ENCODE measurements around the gene MLX.

MLX gene

DNA sequence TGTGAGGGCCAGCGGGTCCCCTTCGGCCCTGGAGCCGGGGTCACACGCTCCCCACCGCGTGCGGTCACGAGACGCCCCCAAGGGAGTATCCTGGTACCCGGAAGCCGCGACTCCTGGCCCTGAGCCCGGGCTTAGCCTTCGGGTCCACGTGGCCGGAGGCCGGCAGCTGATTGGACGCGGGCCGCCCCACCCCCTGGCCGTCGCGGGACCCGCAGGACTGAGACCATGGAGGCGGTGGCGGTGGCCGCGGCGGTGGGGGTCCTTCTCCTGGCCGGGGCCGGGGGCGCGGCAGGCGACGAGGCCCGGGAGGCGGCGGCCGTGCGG lies 30.9 kb upstream of the MLX start, which contains the start of gene NAGLU:
TSS of gene NAGLU (plus strand) at position 194 of the 324 bp plus-strand sequence. CDS start at position 226, 32 bp downstream.
- TF ChIP-seq POLR2AphosphoS5 (IDR thresholded peaks at IDR 0.05; ENCODE audit: low read depth, low read length): peak; percentile 68
- TF ChIP-seq TAF1 (IDR thresholded peaks at IDR 0.05; ENCODE audit: borderline replicate concordance, insufficient read depth, low read length): 0 out of 2 replicates have a peak, but pooled peaks have one; percentile 54
- peak; percentile 74; the same call in 1 of the 2 replicates for TF ChIP-seq SIN3A (IDR thresholded peaks at IDR 0.05; ENCODE audit: borderline replicate concordance, insufficient read depth, low read length)
- TF ChIP-seq, protein P1, sequence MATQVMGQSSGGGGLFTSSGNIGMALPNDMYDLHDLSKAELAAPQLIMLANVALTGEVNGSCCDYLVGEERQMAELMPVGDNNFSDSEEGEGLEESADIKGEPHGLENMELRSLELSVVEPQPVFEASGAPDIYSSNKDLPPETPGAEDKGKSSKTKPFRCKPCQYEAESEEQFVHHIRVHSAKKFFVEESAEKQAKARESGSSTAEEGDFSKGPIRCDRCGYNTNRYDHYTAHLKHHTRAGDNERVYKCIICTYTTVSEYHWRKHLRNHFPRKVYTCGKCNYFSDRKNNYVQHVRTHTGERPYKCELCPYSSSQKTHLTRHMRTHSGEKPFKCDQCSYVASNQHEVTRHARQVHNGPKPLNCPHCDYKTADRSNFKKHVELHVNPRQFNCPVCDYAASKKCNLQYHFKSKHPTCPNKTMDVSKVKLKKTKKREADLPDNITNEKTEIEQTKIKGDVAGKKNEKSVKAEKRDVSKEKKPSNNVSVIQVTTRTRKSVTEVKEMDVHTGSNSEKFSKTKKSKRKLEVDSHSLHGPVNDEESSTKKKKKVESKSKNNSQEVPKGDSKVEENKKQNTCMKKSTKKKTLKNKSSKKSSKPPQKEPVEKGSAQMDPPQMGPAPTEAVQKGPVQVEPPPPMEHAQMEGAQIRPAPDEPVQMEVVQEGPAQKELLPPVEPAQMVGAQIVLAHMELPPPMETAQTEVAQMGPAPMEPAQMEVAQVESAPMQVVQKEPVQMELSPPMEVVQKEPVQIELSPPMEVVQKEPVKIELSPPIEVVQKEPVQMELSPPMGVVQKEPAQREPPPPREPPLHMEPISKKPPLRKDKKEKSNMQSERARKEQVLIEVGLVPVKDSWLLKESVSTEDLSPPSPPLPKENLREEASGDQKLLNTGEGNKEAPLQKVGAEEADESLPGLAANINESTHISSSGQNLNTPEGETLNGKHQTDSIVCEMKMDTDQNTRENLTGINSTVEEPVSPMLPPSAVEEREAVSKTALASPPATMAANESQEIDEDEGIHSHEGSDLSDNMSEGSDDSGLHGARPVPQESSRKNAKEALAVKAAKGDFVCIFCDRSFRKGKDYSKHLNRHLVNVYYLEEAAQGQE (IDR thresholded peaks at IDR 0.05; ENCODE audit: insufficient read depth in 1 of 2, low read depth in 2 of 2, low read length in 2 of 2): 0 out of 4 replicates have a peak, but pooled peaks of 1 of the 2 experiments have one; percentile 42
- TF ChIP-seq FOXP2 (optimal IDR thresholded peaks at IDR 0.05; ENCODE audit: borderline replicate concordance, extremely low read depth, extremely low read length, insufficient read depth): peak; percentile 85

DNA sequence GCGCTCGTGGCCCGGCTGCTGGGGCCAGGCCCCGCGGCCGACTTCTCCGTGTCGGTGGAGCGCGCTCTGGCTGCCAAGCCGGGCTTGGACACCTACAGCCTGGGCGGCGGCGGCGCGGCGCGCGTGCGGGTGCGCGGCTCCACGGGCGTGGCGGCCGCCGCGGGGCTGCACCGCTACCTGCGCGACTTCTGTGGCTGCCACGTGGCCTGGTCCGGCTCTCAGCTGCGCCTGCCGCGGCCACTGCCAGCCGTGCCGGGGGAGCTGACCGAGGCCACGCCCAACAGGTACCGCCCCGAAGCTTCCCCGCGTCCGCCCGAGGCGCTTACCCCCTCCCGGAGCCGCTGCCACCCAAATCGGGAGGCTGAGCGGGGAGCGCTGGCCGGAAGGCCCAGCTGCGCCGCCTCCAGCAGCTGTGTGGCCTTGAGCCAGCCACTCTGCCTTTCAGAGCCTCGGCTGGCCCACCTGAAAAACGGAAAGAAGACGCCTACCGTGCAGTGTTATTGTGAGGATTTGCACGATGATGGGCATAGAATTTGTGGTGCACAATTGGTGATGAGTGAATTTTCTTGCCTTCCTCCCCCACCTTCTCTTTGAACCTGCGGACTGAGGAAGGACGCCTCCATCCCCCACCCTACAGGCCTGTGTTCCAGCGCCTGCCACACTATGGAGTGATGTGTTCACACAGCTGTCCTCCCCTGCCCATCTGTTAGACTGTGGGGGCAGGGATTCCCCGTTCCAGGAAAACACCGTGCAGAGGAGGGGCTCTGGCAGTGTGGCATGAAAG lies 30.3 kb upstream of the MLX start:
- TF ChIP-seq POLR2AphosphoS5 (IDR thresholded peaks at IDR 0.05; ENCODE audit: low read depth, low read length) (peak; percentile 31; the same call in 1 of the 2 replicates), TAF1 (IDR thresholded peaks at IDR 0.05; ENCODE audit: borderline replicate concordance, insufficient read depth, low read length) (no peak; the same call in 1 of the 2 replicates), SIN3A (IDR thresholded peaks at IDR 0.05; ENCODE audit: borderline replicate concordance, insufficient read depth, low read length) (peak; percentile 17; the same call in 1 of the 2 replicates), FOXP2 (optimal IDR thresholded peaks at IDR 0.05; ENCODE audit: borderline replicate concordance, extremely low read depth, extremely low read length, insufficient read depth) (peak; percentile 94)
- TF ChIP-seq, protein P1 (IDR thresholded peaks at IDR 0.05; ENCODE audit: insufficient read depth in 1 of 2, low read depth in 2 of 2, low read length in 2 of 2): no peak

DNA sequence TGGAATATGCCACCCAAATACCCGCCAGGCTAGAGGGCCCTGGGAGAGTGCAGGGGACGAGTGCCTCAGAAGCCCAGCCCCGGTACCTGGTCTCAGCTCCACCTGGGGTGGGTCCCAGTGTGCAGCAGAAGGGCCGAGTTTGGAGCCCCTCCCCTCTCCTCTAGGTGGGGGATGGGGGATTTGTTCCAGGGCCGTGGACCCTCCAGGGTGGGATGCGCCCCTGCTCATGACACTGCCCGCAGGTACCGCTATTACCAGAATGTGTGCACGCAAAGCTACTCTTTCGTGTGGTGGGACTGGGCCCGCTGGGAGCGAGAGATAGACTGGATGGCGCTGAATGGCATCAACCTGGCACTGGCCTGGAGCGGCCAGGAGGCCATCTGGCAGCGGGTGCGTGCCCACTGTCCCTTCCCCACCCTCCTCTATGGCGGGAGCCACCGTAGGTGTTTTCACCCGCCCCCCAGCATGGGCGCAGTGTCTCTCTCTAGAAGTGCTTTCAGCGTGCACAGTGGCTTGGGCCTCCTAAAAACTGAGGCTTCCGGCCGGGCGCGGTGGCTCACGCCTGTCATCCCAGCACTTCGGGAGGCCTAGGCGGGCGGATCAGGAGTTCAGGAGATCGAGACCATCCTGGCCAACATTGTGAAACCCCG lies 29.6 kb upstream of the MLX start:
- no peak for TF ChIP-seq POLR2AphosphoS5 (IDR thresholded peaks at IDR 0.05; ENCODE audit: low read depth, low read length)
- TF ChIP-seq SIN3A (IDR thresholded peaks at IDR 0.05; ENCODE audit: borderline replicate concordance, insufficient read depth, low read length): no peak
- no peak for TF ChIP-seq TAF1 (IDR thresholded peaks at IDR 0.05; ENCODE audit: borderline replicate concordance, insufficient read depth, low read length)

DNA sequence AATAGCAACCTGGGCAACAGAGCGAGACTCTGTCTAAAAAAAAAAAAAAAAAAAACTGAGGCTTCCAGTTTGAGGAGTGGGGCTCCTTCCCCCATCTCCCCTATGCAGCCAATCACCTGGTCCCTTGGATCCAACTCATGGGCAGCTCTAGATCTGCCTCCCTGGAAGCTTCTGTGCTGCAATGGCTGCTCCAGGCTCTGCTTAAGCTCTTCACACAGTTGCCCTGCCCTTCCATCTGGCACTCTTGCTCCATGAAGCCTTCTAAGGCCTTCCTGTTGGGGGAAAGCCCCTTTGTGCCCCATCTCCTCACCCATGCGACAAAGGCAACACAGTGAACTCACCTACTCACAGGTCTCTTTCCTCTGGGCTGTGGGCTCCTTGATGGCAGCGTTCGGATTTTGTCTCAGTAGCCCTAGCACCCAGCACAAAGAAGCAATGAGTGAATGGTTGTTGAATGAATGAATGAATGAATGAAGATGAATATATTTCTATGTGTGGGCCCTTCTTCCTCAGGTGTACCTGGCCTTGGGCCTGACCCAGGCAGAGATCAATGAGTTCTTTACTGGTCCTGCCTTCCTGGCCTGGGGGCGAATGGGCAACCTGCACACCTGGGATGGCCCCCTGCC lies 29.0 kb upstream of the MLX start:
- TF ChIP-seq FOXP2 (optimal IDR thresholded peaks at IDR 0.05; ENCODE audit: borderline replicate concordance, extremely low read depth, extremely low read length, insufficient read depth): no peak
- no peak for TF ChIP-seq POLR2AphosphoS5 (IDR thresholded peaks at IDR 0.05; ENCODE audit: low read depth, low read length)
- no peak for TF ChIP-seq SIN3A (IDR thresholded peaks at IDR 0.05; ENCODE audit: borderline replicate concordance, insufficient read depth, low read length)
- no peak for TF ChIP-seq TAF1 (IDR thresholded peaks at IDR 0.05; ENCODE audit: borderline replicate concordance, insufficient read depth, low read length)
- TF ChIP-seq, protein P1 (IDR thresholded peaks at IDR 0.05; ENCODE audit: insufficient read depth in 1 of 2, low read depth in 2 of 2, low read length in 2 of 2): no peak

DNA sequence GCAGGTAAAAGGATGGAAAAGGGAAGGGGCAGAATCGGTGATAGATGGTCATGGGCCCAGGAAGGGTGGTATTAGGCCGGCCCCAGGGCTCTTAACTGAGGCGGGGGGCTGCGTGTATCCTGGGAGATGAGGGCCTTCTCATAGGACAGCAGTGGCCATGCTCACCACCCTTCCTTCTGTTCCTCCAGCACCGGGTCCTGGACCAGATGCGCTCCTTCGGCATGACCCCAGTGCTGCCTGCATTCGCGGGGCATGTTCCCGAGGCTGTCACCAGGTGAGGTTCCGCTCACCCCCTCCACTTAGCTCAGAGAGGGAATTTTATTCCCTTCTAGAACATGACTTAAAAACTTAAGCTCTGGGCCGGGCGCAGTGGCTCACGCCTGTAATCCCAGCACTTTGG lies 28.4 kb upstream of the MLX start:
- TF ChIP-seq FOXP2 (optimal IDR thresholded peaks at IDR 0.05; ENCODE audit: borderline replicate concordance, extremely low read depth, extremely low read length, insufficient read depth): no peak

Measured in PFSK-1 (cell line).